Upper lobe of left lung (tissue), 6 donors: ENCODE data around the gene ATP13A1. TPM values are rescaled to one million over a fixed set of nuclear protein-coding genes. Genes with fewer than 3 reads are reported as not detected.

Source experiments
- ATAC-seq, 2 donors: fragments of 200-7000 bp; cut with Tn5 transposase; one replicate each; pipeline ENCODE4 v1.9.1; 2022; ENCODE audit warnings: mild to moderate bottlenecking in 2 of 2, moderate library complexity in 2 of 2; ENCODE audit not compliant: low FRiP score in 2 of 2
- DNase-seq, 2 donors: peaks; one replicate each; pipeline ENCODE4 v3.0.0-alpha.2; 2019 to 2020
- H3K27ac ChIP-seq, 4 donors: fragments of 200-600 bp; sonication (generic); one replicate each; pipeline ENCODE4 v1.5.1; 2016 to 2019
- H3K27me3 ChIP-seq, 4 donors: fragments of 200-600 bp; sonication (generic); one replicate each; pipeline ENCODE4 v1.5.1; 2017 to 2019
- H3K36me3 ChIP-seq, 4 donors: fragments of 200-600 bp; sonication (generic); one replicate each; pipeline ENCODE4 v1.5.1; 2016 to 2019
- H3K4me1 ChIP-seq, 4 donors: fragments of 200-600 bp; sonication (generic); one replicate each; pipeline ENCODE4 v1.5.1; 2018 to 2019
- H3K4me3 ChIP-seq, 4 donors: fragments of 200-600 bp; sonication (generic); one replicate each; pipeline ENCODE4 v1.5.1; 2017 to 2019; ENCODE audit warnings: mild to moderate bottlenecking in 2 of 4, moderate library complexity in 1 of 4
- H3K9me3 ChIP-seq, 4 donors: fragments of 200-600 bp; sonication (generic); one replicate each; pipeline ENCODE4 v1.5.1; 2018 to 2019
- EP300 ChIP-seq, 4 donors: sonication (generic); formaldehyde crosslinking; IDR thresholded peaks; one replicate each; pipeline ENCODE4 v1.5.1; 2017; ENCODE audit warnings: antibody characterized with exemption in 4 of 4, control low read depth in 2 of 4
- POLR2A ChIP-seq, 4 donors: fragments of 450-650 bp; IDR thresholded peaks; one replicate each; pipeline ENCODE4 v1.5.1; 2016 to 2017; ENCODE audit warnings: antibody characterized with exemption in 4 of 4, mild to moderate bottlenecking in 2 of 4
- POLR2AphosphoS5 ChIP-seq, 2 donors: sonication (generic); formaldehyde crosslinking; IDR thresholded peaks; one replicate each; pipeline ENCODE4 v1.5.1; 2017; ENCODE audit warnings: antibody characterized with exemption in 2 of 2
- WGBS, 2 donors: methylation state at CpG; one replicate each; pipeline ENCODE4 v1.1.5; 2017 to 2018; 5-methylcytosine and 5-hydroxymethylcytosine counted together
- total RNA-seq, 6 donors: library from RNA; depleted of rRNA in 4 of 6; stranded (reverse); fragments of >200 nt in 4 of 6; gene quantifications; one replicate each; pipeline versions ENCODE4 v1.1.0 to v1.2.1, GENCODE V29; 2016 to 2021
- TF ChIP-seq, protein P1 (sequence below), 6 experiments: fragments of 450-650 bp in 4 of 6; fragments of 200-600 bp in 2 of 6; sonication (generic) in 2 of 6; IDR thresholded peaks; one replicate each; pipeline ENCODE4 v1.5.1; 2016 to 2019; ENCODE audit warnings: antibody characterized with exemption in 6 of 6
- donor health status: DM: no; HTN: no; CAD: no; lungs with moderate emphysema.
- donor health status: DM: no; HTN: yes; CAD: no; lungs with severe emphysema.

ATP13A1 gene
- total RNA-seq, 6 donors from 2014 or later: 58.6 to 256 (median 97.4) TPM

- Histone ChIP-seq H3K27ac (no peak overlapping the region), H3K4me3 (no peak overlapping the region), H3K27me3 (no peaks in the 10 kb centered on the region), H3K36me3 (peaks cover 0 to 10% (median 0%) of the 10 kb centered on the region in 4 donors), H3K9me3 (no peaks in the 10 kb centered on the region), H3K4me1 (peaks cover 8 to 18% (median 15%) of the 10 kb centered on the region in 4 donors)
- TF ChIP-seq POLR2A (IDR thresholded peaks at IDR 0.05) (no peak), POLR2AphosphoS5 (IDR thresholded peaks at IDR 0.05) (no peak), EP300 (IDR thresholded peaks at IDR 0.05) (no peak)
- TF ChIP-seq, protein P1, sequence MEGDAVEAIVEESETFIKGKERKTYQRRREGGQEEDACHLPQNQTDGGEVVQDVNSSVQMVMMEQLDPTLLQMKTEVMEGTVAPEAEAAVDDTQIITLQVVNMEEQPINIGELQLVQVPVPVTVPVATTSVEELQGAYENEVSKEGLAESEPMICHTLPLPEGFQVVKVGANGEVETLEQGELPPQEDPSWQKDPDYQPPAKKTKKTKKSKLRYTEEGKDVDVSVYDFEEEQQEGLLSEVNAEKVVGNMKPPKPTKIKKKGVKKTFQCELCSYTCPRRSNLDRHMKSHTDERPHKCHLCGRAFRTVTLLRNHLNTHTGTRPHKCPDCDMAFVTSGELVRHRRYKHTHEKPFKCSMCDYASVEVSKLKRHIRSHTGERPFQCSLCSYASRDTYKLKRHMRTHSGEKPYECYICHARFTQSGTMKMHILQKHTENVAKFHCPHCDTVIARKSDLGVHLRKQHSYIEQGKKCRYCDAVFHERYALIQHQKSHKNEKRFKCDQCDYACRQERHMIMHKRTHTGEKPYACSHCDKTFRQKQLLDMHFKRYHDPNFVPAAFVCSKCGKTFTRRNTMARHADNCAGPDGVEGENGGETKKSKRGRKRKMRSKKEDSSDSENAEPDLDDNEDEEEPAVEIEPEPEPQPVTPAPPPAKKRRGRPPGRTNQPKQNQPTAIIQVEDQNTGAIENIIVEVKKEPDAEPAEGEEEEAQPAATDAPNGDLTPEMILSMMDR (IDR thresholded peaks at IDR 0.05): no peak
- DNase-seq: no peak
- no peak for ATAC-seq
- 65 to 67% methylated on average over 7 of the region's 7 CpGs for WGBS, 2 donors
Observed at GRCh38 chr19:19619849-19620210, 43.6 kb downstream of the ATP13A1 start.

GRCh38 chr19:19619181-19619848 lies 44.2 kb downstream of the ATP13A1 start:
- peak overlapping the region in 3 of 4 donors; percentile 54 to 67 (median 61) for H3K4me3 ChIP-seq
- WGBS, 2 donors: 55 to 57% methylated on average over 19 to 20 of the region's 21 CpGs

GRCh38 chr19:19618219-19619051 lies 45.0 kb downstream of the ATP13A1 start, which contains the start of gene PBX4:
Gene PBX4 (minus strand): TSS chr19:19618687. CDS start chr19:19618629, 58 bp downstream.
- peak; percentile 98 to 99 for DNase-seq
- Histone ChIP-seq H3K4me3 (peak within 1 kb of the TSS; percentile 15 to 67 (median 58)), H3K27me3 (no peaks in the 10 kb centered on the region), H3K36me3 (no peaks in the 10 kb centered on the region), H3K27ac (peak within 1 kb of the TSS in 2 of 4 donors; percentile 24 to 77), H3K4me1 (peaks cover 8 to 18% (median 15%) of the 10 kb centered on the region in 4 donors), H3K9me3 (no peaks in the 10 kb centered on the region)
- no peak for TF ChIP-seq EP300 (IDR thresholded peaks at IDR 0.05)
- TF ChIP-seq, protein P1 (IDR thresholded peaks at IDR 0.05): peak in 2 of 6 experiments; percentile 8
- TF ChIP-seq POLR2AphosphoS5 (IDR thresholded peaks at IDR 0.05): peak in 1 of 2 donors; percentile 59
- TF ChIP-seq POLR2A (IDR thresholded peaks at IDR 0.05): peak in 2 of 4 donors; percentile 59 to 84
- WGBS, 2 donors: 8 to 11% methylated on average over 24 to 35 of the region's 80 CpGs
- ATAC-seq: peak; percentile 97 to 99

More at GRCh38 chr19:19619181-19619848, 44.2 kb downstream of the ATP13A1 start:
- Histone ChIP-seq H3K36me3 (peaks cover 0 to 8% (median 0%) of the 10 kb centered on the region in 4 donors), H3K27me3 (no peaks in the 10 kb centered on the region), H3K27ac (no peak overlapping the region), H3K4me1 (peaks cover 8 to 18% (median 15%) of the 10 kb centered on the region in 4 donors), H3K9me3 (no peaks in the 10 kb centered on the region)
- ATAC-seq: no peak
- peak in 1 of 2 donors; percentile 60 for DNase-seq
- TF ChIP-seq EP300 (IDR thresholded peaks at IDR 0.05) (no peak), POLR2A (IDR thresholded peaks at IDR 0.05) (no peak)
- TF ChIP-seq, protein P1 (IDR thresholded peaks at IDR 0.05): no peak

DNA sequence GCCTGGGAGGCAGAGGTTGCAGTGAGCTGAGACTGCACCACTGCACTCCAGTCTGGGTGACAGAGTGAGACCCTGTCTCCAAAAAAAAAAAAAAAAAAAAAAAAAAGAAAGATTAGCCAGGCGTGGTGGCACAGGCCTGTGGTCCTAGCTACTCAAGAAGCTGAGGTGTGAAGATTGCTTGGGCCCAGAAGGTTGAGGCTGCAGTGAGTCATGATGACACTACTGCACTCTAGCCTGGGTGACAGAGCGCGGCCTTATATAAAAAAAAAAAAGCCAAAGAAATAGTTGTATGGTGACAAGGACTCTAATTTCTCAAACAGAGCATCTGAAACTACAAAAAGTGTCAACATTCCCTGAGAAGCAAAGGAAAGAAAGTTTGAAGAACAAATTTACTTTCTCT lies 48.4 kb downstream of the ATP13A1 start:
- DNase-seq (no peak), ATAC-seq (no peak)
- Histone ChIP-seq H3K36me3 (no peaks in the 10 kb centered on the region), H3K4me1 (peaks cover 8 to 18% (median 15%) of the 10 kb centered on the region in 4 donors), H3K9me3 (no peaks in the 10 kb centered on the region), H3K27me3 (no peaks in the 10 kb centered on the region), H3K4me3 (no peak overlapping the region), H3K27ac (no peak overlapping the region)
- TF ChIP-seq, protein P1 (IDR thresholded peaks at IDR 0.05): no peak
- TF ChIP-seq POLR2A (IDR thresholded peaks at IDR 0.05) (no peak), POLR2AphosphoS5 (IDR thresholded peaks at IDR 0.05) (no peak), EP300 (IDR thresholded peaks at IDR 0.05) (no peak)
- 84 to 85% methylated on average over 3 of the region's 3 CpGs for WGBS, 2 donors
